HG03196 (cell line): Measurements from ENCODE around the gene ADARB2.
A peak's percentile ranks its signal among the peaks of the same experiment; 100 is the strongest.

Experiments
- ATAC-seq: cut with Tn5 transposase; IDR thresholded peaks from one replicate; pipeline ENCODE4 v1.9.1; 2021; ENCODE audit not compliant: unreplicated experiment

ADARB2 gene

GRCh38 chr10:1687190-1687589 is 50.1 kb downstream of the ADARB2 start:
- ATAC-seq, result no peak

GRCh38 chr10:1686491-1686749 is 50.9 kb downstream of the ADARB2 start:
- ATAC-seq, result no peak

GRCh38 chr10:1685699-1686490 is 51.4 kb downstream of the ADARB2 start:
- ATAC-seq, result no peak

- no peak for ATAC-seq
These were observed 52.3 kb downstream of the ADARB2 start for GRCh38 chr10:1684991-1685390.

GRCh38 chr10:1683649-1684048 is 53.7 kb downstream of the ADARB2 start:
- ATAC-seq, result no peak

GRCh38 chr10:1679821-1680650 is 57.3 kb downstream of the ADARB2 start:
- no peak for ATAC-seq

- ATAC-seq, result no peak
These were observed 59.2 kb downstream of the ADARB2 start for GRCh38 chr10:1678084-1678483.

GRCh38 chr10:1677307-1677939 is 59.9 kb downstream of the ADARB2 start:
- no peak for ATAC-seq

GRCh38 chr10:1674501-1674900 is 62.8 kb downstream of the ADARB2 start:
- ATAC-seq, result peak; percentile 57

- ATAC-seq, result no peak
These were observed 63.6 kb downstream of the ADARB2 start for GRCh38 chr10:1673568-1674345.

GRCh38 chr10:1672001-1672781 is 65.1 kb downstream of the ADARB2 start:
- no peak for ATAC-seq

GRCh38 chr10:1671366-1672000 is 65.8 kb downstream of the ADARB2 start:
- ATAC-seq, result no peak

GRCh38 chr10:1670541-1671365 is 66.6 kb downstream of the ADARB2 start:
- no peak for ATAC-seq

GRCh38 chr10:1669433-1669832 is 67.9 kb downstream of the ADARB2 start:
- no peak for ATAC-seq

GRCh38 chr10:1668399-1668798 is 68.9 kb downstream of the ADARB2 start:
- ATAC-seq, result no peak

GRCh38 chr10:1667392-1667791 is 69.9 kb downstream of the ADARB2 start:
- no peak for ATAC-seq

- ATAC-seq, result no peak
These were observed 71.2 kb downstream of the ADARB2 start for GRCh38 chr10:1666147-1666546.

GRCh38 chr10:1665681-1666080 is 71.6 kb downstream of the ADARB2 start:
- ATAC-seq, result no peak

GRCh38 chr10:1665021-1665661 is 72.2 kb downstream of the ADARB2 start:
- no peak for ATAC-seq
